Pulmonary artery endothelial cell (primary cell): ENCODE measurements around the gene PLEKHA6. TPM values are rescaled to one million over a fixed set of nuclear protein-coding genes. Genes with fewer than 3 reads are reported as not detected.
A peak's percentile ranks its signal among the peaks of the same experiment; 100 is the strongest.
"Not testable (repeated sequence)": the region's sequence is repeated elsewhere in the genome, so short reads cannot be mapped to it uniquely, and the experiment has no call there.

Source experiments
- DNase-seq: peaks from one replicate; pipeline ENCODE4 v3.0.0-alpha.2; 2011; ENCODE audit warnings: low read depth, low spot score
- total RNA-seq: library from RNA; depleted of rRNA; stranded (reverse); fragments of >200 nt; gene quantifications from 2 replicates; pipeline ENCODE4 v1.2.3, GENCODE V29; 2014

PLEKHA6 gene
- total RNA-seq, 1 donor from 2014 or later = 5.7 TPM

DNA sequence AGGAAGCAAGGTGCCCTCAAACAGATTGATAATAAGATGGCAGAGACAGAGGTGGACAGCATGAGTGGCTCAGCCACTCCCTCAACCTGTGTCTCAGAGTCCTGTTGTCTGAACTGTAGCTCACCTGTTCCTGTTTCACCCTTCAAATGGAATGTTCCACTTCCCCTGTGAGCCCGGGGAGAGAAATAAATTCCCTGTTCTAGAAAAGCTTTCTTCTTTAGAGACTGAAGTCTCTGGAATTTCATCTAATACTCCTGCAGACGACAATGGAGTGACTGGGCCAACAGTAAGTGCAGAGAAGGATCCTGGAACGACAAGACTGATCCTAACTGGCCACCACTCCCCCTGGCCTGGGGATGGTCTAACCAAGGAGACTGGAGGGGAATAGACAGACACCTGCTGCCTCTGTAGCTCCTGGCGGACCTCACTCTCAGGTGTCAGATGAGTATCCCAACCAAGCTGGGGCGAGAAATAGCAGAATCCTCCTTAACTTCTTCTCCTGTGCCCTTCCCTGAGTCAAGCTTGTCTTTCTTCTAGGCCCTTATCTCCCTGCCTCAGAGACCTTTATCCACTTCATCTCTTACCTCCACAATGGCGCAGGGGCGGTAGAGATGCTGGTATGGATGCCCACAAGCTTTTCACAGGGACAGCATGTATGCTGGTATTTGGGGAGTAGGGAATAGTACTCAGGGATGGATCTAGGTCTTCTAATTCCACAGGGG is 45.4 kb downstream of the PLEKHA6 start:
- DNase-seq = no peak

- DNase-seq = no peak
Measured at GRCh38 chr1:204313675-204314074, 46.1 kb downstream of the PLEKHA6 start.

DNA sequence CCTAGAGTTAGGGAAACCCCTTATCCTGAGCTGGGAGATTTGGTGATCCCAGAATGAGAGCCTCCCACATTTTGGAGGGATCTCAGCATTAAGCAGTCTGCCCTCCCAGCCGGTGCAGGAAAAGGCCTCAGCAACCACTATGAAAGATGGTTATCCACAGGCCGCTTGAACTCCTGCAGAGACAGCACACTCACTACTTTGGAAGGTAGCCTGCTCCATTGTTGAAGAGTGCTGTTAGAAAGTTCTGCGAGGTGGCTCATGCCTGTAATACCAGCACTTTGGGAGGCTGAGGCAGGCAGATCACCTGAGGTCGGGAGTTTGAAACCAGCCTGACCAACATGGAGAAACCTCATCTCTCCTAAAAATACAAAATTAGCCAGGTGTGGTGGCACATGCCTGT is 48.8 kb downstream of the PLEKHA6 start:
- DNase-seq = not testable (repeated sequence)

GRCh38 chr1:204308023-204308628 is 51.6 kb downstream of the PLEKHA6 start:
- DNase-seq = no peak

- no peak for DNase-seq
Measured at GRCh38 chr1:204307334-204307883, 52.3 kb downstream of the PLEKHA6 start.

GRCh38 chr1:204306076-204306475 is 53.7 kb downstream of the PLEKHA6 start:
- DNase-seq = no peak

DNA sequence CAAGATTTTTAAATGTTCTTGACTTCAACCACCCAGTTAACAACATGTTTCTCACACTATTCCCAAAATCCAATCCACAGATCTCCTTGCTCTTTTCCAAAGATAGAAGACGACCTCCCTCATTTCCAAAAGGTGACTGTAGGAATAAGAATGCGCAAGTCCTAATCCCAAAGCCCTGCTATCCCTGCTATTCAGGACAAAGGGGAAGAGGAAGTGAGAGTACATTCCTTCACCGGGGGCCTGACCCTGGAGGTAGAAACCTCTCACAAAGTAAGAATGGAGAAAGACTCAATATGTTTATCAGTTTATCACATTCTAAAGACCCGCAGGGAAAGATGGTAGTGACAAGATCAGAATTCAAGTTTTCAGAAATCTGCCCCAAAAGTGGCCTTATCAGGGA is 55.7 kb downstream of the PLEKHA6 start:
- peak; percentile 7 for DNase-seq

GRCh38 chr1:204302769-204303168 is 57.0 kb downstream of the PLEKHA6 start:
- DNase-seq = no peak

DNA sequence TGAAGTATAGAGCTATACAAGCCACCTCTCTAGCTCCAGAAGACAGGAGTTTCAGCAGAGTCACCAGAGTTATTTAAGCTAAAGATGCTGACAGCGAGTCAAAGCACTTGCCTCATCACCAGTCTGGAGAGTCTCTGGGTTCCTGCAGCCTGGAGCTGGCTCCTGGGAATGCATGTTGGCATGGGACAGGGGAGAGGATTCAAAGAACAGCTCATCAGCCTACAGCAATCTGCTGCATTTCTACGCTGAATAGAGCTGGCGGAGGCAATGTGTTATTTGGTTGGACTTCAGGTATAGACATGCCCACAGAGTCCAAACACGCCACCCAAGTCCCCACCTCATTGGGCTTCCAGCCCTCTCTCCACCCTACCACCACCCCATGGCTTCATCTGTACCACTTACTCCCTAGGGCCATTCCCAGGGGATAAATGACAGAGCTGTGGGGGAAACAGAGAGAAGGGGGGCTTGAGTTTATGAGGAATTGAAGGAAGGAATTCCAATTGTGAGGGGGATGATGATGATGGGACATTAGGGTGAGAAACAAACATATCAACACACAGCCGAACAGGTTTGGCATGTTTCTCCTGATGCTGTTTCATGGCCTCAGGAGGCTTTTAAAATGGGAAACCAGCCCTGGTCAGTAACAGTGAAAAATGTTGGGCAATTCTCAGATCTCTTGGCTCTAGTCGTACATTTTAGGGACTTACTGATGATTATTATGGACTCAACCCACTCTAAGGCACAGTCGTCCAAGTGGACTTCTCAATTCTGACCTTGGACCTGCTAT is 58.4 kb downstream of the PLEKHA6 start:
- DNase-seq = no peak

- no peak for DNase-seq
Measured at GRCh38 chr1:204299814-204300365, 59.8 kb downstream of the PLEKHA6 start.

DNA sequence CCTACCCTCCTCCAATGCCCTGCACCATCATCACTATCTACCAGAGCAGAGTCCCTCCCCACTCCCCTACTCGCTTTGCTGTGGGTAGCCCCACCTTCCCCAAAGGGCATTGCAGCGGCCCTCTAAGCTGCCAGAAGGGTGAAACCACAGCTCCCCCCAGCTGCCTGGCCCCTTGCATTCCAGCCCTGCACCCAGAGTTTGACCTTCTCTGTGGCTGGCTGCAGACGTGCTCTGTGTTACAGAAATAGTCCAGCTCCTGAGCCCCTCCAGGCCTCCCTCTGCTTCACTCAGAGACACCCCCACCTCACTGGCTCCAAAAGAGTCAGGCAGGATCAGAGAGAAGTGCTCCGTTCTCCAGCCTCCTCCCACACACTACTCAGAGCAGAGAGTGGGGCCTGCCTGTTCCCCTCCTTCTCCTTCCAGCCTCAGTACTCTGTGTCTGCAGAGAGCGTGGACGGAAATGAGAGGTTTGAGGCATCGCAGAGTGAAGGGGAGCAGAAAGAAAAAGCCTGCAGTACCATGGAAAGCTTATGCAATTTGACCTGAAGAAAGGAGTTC is 63.2 kb downstream of the PLEKHA6 start:
- DNase-seq = no peak

- DNase-seq = no peak
Measured at GRCh38 chr1:204295671-204296070, 64.1 kb downstream of the PLEKHA6 start.

DNA sequence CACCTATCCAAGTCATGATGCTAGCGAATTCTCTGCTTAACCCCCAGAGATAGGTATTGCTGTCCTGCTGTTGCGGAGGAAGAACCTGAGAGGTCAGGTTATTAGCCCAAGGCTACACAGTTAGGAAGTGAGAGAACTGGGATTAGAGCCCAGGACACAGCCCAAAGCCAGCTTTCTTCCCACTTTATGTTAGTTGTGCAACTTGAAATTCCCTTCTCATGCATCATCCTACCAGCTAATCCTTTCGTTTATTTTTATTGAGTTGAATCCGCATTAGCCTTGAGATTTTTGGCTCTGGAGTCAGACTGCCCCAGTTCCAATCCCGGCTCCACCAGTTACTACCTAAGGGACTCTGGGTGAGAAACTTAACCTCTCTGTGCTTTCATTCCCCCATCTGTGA is 65.4 kb downstream of the PLEKHA6 start:
- DNase-seq = peak; percentile 4

GRCh38 chr1:204293605-204294337 is 66.0 kb downstream of the PLEKHA6 start:
- no peak for DNase-seq

DNA sequence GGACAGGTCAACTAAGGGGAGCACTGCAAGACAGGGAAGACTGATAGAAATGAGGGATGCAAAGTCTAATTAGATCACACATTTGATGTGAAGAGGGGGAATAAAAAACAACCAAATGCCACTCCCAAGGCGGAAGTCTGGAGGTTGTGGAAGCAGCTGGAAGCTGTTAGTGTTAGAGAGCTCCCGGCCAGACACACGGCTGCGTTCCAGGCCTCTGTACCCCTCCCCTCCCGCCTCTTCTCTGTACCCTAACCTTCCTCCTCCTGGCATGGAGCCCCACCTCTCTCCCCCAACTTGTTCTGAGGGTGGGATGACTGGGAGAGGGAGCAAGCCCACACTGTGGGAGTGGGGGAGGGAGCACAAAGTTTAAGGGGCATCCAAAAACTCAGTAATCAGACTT is 67.0 kb downstream of the PLEKHA6 start:
- DNase-seq = no peak

GRCh38 chr1:204289280-204289679 is 70.4 kb downstream of the PLEKHA6 start:
- DNase-seq = no peak

- DNase-seq = no peak
Measured at GRCh38 chr1:204288021-204288588, 71.6 kb downstream of the PLEKHA6 start.

DNA sequence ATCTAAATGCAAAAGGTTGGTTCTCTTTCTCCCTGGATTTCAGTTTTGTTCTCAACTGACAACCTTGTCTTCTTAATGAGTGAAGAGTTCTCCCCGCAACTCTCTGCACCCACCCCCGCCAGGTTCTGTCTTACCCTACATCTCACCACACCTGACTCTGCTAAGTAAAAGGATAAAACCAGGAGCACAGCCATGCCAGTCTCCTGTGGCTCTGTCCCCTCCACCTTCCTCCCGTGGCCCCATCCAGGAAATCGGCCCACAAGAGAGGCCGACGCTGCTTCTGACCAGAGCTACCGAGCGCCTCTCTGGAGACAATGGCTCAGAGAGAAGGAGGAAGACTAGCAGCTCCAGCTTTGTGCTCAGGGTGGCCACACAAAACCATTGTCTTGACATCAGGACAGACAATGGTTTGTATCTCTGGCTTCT is 72.2 kb downstream of the PLEKHA6 start:
- DNase-seq = no peak

GRCh38 chr1:204286831-204287421 is 72.8 kb downstream of the PLEKHA6 start:
- no peak for DNase-seq

- DNase-seq = no peak
Measured at GRCh38 chr1:204286315-204286714, 73.4 kb downstream of the PLEKHA6 start.
